Measurements from ENCODE around the gene ZNF333. TPM values are rescaled to one million over a fixed set of nuclear protein-coding genes. Genes with fewer than 3 reads are reported as not detected.
"Not testable (repeated sequence)": the region's sequence is repeated elsewhere in the genome, so short reads cannot be mapped to it uniquely, and the experiment has no call there.

ZNF333 gene
- total RNA-seq, 1 experiment from 2014 or later = 8.1 TPM

DNA sequence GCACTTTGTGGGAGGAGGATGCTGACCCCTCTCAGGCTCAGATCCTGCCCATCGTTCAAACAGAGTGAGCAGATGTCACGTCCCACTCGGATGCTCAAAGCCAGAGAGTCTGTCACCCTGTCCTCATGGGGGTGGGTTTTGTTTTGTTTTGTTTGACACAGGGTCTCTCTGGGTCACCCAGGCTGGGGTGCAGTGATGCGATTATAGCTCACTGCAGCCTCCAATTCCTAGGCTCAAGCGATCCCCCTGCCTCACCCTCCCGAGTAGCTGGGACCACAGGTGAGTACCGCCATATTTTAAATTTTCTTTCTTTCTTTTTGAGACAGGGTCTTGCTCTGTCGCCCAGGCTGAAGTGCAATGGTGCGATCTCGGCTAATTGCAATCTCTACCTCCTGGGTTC is 84.5 kb downstream of the ZNF333 start:
- Histone ChIP-seq H3K4me3 (no peak overlapping the region), H3K9me3 (no peaks in the 10 kb centered on the region), H3K36me3 (no peaks in the 10 kb centered on the region), H3K27me3 (peaks cover 8% of the 10 kb centered on the region)
- no peak for DNase-seq

GRCh38 chr19:14775326-14775725 is 85.5 kb downstream of the ZNF333 start:
- H3K36me3 ChIP-seq, H3K4me3 ChIP-seq, DNase-seq: not testable (repeated sequence)

GRCh38 chr19:14775869-14776586 is 86.2 kb downstream of the ZNF333 start:
- H3K9me3 ChIP-seq = no peaks in the 10 kb centered on the region
- no peak overlapping the region for H3K4me3 ChIP-seq
- no peak for DNase-seq
- H3K27me3 ChIP-seq = peaks cover 8% of the 10 kb centered on the region
- H3K36me3 ChIP-seq = no peaks in the 10 kb centered on the region

More at GRCh38 chr19:14775326-14775725, 85.5 kb downstream of the ZNF333 start:
- not testable (repeated sequence) for H3K27me3 ChIP-seq, H3K9me3 ChIP-seq

DNA sequence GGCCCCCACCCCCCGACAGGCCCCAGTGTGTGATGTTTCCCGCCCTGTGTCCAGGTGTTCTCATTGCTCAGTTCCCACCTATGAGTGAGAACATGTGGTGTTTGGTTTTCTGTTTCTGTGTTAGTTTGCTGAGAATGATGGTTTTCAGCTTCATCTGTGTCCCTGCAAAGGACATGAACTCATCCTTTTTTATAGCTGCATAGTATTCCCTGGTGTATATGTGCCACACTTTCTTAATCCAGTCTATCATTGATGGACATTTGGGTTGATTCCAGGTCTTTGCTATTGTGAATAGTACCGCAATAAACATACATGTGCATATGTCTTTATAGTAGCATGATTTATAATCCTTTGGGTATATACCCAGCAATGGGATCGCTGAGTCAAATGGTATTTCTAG is 87.8 kb downstream of the ZNF333 start:
- H3K9me3 ChIP-seq, H3K27me3 ChIP-seq, DNase-seq, H3K4me3 ChIP-seq, H3K36me3 ChIP-seq: not testable (repeated sequence)

- H3K36me3 ChIP-seq, H3K27me3 ChIP-seq, DNase-seq, H3K9me3 ChIP-seq, H3K4me3 ChIP-seq: not testable (repeated sequence)
Observed at GRCh38 chr19:14778110-14778845, 88.4 kb downstream of the ZNF333 start, which contains the start of gene ADGRE2. ADGRE2 (minus strand) TSS chr19:14778560; CDS start chr19:14776756, 1,804 bp downstream.

GRCh38 chr19:14779151-14779550 is 89.3 kb downstream of the ZNF333 start:
- Histone ChIP-seq H3K36me3 (no peaks in the 10 kb centered on the region), H3K4me3 (no peak overlapping the region), H3K27me3 (peaks cover 8% of the 10 kb centered on the region), H3K9me3 (no peaks in the 10 kb centered on the region)
- DNase-seq = no peak

DNA sequence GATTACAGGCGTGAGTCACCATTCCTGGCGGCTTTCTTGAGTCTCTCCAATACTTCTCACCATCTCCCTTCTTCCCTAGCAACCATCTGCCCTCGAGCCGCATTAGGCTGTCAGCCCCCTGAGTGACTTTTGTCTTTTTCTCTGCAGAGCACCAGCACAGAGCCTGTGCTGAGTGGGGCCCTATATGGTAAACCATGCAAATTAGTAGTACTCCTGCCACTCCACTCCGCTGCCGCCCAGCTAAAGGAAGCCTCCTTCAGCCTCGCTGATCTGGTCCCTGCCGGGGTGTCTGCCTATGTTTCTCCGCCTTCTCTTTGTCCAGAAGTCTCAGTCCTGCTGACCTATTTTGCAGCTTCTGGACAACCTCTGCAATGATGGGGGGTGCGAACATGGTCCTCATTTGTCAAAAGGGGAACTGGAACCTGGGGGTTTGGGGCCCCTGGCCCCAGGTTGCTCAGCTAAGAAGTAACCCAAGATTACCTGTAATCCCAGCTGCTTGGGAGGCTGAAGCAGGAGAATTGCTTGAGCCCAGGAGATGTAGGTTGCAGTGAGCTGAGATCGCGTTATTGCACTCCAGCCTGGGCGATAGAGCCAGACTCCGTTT is 90.9 kb downstream of the ZNF333 start:
- not testable (repeated sequence) for H3K36me3 ChIP-seq, H3K4me3 ChIP-seq, H3K27me3 ChIP-seq, DNase-seq, H3K9me3 ChIP-seq

DNA sequence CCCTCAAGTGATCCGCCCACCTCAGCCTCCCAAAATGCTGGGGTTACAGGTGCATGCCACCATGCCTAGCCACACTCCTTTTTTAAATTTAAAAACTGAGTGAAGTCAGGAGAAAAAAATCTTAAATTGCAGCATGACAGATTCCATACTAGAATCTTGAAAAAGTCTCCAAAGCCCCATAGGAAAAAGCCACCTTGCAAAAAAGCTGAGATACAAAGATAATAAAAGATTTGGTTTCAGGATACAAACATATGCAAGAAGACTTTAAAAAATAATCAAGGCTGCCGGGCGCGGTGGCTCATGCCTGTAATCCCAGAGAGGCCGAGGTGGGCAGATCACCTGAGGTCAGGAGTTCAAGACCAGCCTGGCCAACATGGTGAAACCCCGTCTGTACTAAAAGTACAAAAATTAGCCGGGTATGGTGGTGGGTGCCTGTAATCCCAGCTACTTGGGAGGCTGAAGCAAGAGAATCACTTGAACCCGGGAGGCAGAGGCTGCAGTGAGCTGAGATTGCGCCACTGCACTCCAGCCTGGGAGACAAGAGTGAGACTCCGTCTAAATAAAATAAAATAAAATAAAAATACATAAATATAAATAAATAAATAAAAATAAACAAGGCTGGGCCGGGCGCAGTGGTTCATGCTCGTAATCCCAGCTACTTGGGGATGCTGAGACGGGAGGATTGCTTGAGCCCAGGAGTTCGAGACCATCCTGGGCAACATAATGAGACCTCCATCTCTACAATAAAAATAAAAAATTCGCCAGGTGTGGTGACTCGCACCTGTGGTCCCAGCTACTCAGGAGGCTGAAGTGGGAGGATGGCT is 92.1 kb downstream of the ZNF333 start:
- not testable (repeated sequence) for H3K4me3 ChIP-seq, H3K9me3 ChIP-seq, DNase-seq, H3K36me3 ChIP-seq, H3K27me3 ChIP-seq

GRCh38 chr19:14782626-14783409 is 93.0 kb downstream of the ZNF333 start:
- Histone ChIP-seq H3K4me3 (no peak overlapping the region), H3K27me3 (no peaks in the 10 kb centered on the region; the same call in 1 of the 2 replicates), H3K9me3 (no peaks in the 10 kb centered on the region), H3K36me3 (no peaks in the 10 kb centered on the region)
- DNase-seq = no peak

Other genes with a start within 250 kb of the ZNF333 start
- not detected in 2 replicates for gene PTGER1, start 214.7 kb upstream of the ZNF333 start, total RNA-seq (2014; rRNA removed; shearing (Covaris generic); ENCODE audit: low replicate concordance)
- 111 and 196 TPM in 2 replicates for gene GIPC1, start 193.9 kb upstream of the ZNF333 start, total RNA-seq (2014; rRNA removed; shearing (Covaris generic); ENCODE audit: low replicate concordance)
- 133 and 164 TPM in 2 replicates for gene DNAJB1, start 171.7 kb upstream of the ZNF333 start, total RNA-seq (2014; rRNA removed; shearing (Covaris generic); ENCODE audit: low replicate concordance)
- gene TECR, start 160.5 kb upstream of the ZNF333 start, total RNA-seq (2014; rRNA removed; shearing (Covaris generic); ENCODE audit: low replicate concordance) = 143 and 165 TPM in 2 replicates
- gene NDUFB7, start 118.0 kb upstream of the ZNF333 start, total RNA-seq (2014; rRNA removed; shearing (Covaris generic); ENCODE audit: low replicate concordance) = 487 and 678 TPM in 2 replicates
- gene CLEC17A, start 107.0 kb upstream of the ZNF333 start, total RNA-seq (2014; rRNA removed; shearing (Covaris generic); ENCODE audit: low replicate concordance) = not detected in 2 replicates
- not detected in 2 replicates for gene ADGRE3, start 15.2 kb upstream of the ZNF333 start, total RNA-seq (2014; rRNA removed; shearing (Covaris generic); ENCODE audit: low replicate concordance)
- not detected in 2 replicates for gene ADGRE2, start 88.5 kb downstream of the ZNF333 start, total RNA-seq (2014; rRNA removed; shearing (Covaris generic); ENCODE audit: low replicate concordance)
- gene OR7A5, start 145.1 kb downstream of the ZNF333 start, total RNA-seq (2014; rRNA removed; shearing (Covaris generic); ENCODE audit: low replicate concordance) = not detected in 2 replicates
- gene OR7C1, start 145.1 kb downstream of the ZNF333 start, total RNA-seq (2014; rRNA removed; shearing (Covaris generic); ENCODE audit: low replicate concordance) = not detected in 2 replicates
- not detected in 2 replicates for gene OR7A10, start 158.9 kb downstream of the ZNF333 start, total RNA-seq (2014; rRNA removed; shearing (Covaris generic); ENCODE audit: low replicate concordance)
- gene OR7A17, start 196.1 kb downstream of the ZNF333 start, total RNA-seq (2014; rRNA removed; shearing (Covaris generic); ENCODE audit: low replicate concordance) = not detected in 2 replicates